ENCODE measurements around the gene COMP. TPM values are rescaled to one million over a fixed set of nuclear protein-coding genes. Genes with fewer than 3 reads are reported as not detected.
"Not testable (repeated sequence)": the region's sequence is repeated elsewhere in the genome, so short reads cannot be mapped to it uniquely, and the experiment has no call there.

Gene COMP
- total and polyA plus RNA-seq, 10 of the 15 experiments (the other 5 are each of a cell fraction or from before 2014, with no cell fraction given) = 0.17 TPM; not detected in 9

DNA sequence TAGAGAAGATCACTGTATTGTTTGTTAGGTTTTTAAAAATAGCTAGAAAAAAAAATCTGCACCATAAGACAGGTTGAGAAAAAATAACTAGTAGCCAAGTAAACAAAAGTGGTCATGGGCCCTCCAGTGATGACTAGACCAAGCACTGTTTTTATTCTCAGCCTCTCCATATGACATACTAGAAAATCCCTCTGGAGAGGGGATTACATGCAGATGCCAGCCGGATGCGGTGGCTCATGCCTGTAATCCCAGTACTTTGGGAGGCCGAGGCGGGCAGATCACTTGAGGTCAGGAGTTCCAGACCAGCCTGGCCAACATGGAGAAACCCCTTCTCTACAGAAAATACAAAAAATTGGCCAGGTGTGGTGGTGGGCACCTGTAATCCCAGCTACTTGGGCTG, 25.5 kb upstream of the COMP start:
- H3K9me3 ChIP-seq (replicated peaks; ENCODE audit: control insufficient read depth, insufficient read depth, low read length); H3K4me2 ChIP-seq (ENCODE audit: control insufficient read depth, insufficient read depth); H3K79me2 ChIP-seq (ENCODE audit: control insufficient read depth, insufficient read depth, low read length); H3K36me3 ChIP-seq (ENCODE audit: control insufficient read depth in 2 of 2, insufficient read depth in 2 of 2, low read length in 1 of 2); H3K9ac ChIP-seq (ENCODE audit: control insufficient read depth, insufficient read depth, low read length); H4K20me1 ChIP-seq (ENCODE audit: control insufficient read depth, insufficient read depth); H3K4me1 ChIP-seq (ENCODE audit: control insufficient read depth, insufficient read depth, low read length); H3K27me3 ChIP-seq (replicated peaks in 1 of 2; ENCODE audit: control insufficient read depth in 2 of 2, insufficient read depth in 2 of 2, low read length in 1 of 2); H2AFZ ChIP-seq (ENCODE audit: control insufficient read depth, low read depth, low read length); DNase-seq (ENCODE audit: low read depth, low spot score); ATAC-seq; H3K27ac ChIP-seq (ENCODE audit: control insufficient read depth, insufficient read depth); FAIRE-seq; RAD21 ChIA-PET (ENCODE audit: unreplicated experiment); BruUV-seq (replicated peaks); SMC1A ChIA-PET (ENCODE audit: uncharacterized antibody, unreplicated experiment); POLR2A ChIA-PET; intact Hi-C loops (cut with micrococcal nuclease; ENCODE audit: unreplicated experiment); H3K4me3 ChIP-seq; CTCF ChIA-PET; in situ Hi-C loops (cut with MboI): not testable (repeated sequence)
- WGBS (ENCODE audit: insufficient coverage, insufficient replicate concordance, low lambda C conversion rate, missing lambda C conversion rate) = 50% methylated on average over 4 of the region's 4 CpGs

DNA sequence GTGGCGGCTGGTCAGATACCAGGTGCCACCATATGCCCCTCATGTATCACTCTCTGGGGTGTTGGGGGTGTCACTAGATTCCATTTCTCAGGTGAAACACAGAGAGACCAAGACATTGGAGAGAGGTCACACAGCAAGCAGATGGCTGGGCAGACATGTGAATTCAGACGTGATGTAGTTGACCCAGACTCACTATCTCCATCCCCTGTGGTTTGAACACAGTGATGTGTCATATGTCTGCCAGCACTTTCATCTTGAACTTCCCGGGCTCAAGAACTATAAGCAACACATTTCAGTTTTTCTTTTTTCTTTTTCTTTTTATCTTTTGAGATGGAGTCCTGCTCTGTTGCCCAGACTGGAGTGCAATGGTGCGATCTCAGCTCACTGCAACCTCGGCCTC, 24.6 kb upstream of the COMP start:
- Histone ChIP-seq H3K4me1 (ENCODE audit: control insufficient read depth, insufficient read depth, low read length) (no peaks in the 10 kb centered on the region), H3K4me3 (no peak overlapping the region), H3K27ac (ENCODE audit: control insufficient read depth, insufficient read depth) (no peak overlapping the region), H4K20me1 (ENCODE audit: control insufficient read depth, insufficient read depth) (no peaks in the 10 kb centered on the region), H3K27me3 (replicated peaks in 1 of 2; ENCODE audit: control insufficient read depth in 2 of 2, insufficient read depth in 2 of 2, low read length in 1 of 2) (no peaks in the 10 kb centered on the region; a peak in 1 of 4 replicates), H3K4me2 (ENCODE audit: control insufficient read depth, insufficient read depth) (no peak overlapping the region), H3K9ac (ENCODE audit: control insufficient read depth, insufficient read depth, low read length) (no peak overlapping the region), H2AFZ (ENCODE audit: control insufficient read depth, low read depth, low read length) (no peak overlapping the region), H3K36me3 (ENCODE audit: control insufficient read depth in 2 of 2, insufficient read depth in 2 of 2, low read length in 1 of 2) (no peaks in the 10 kb centered on the region), H3K9me3 (replicated peaks; ENCODE audit: control insufficient read depth, insufficient read depth, low read length) (no peaks in the 10 kb centered on the region), H3K79me2 (ENCODE audit: control insufficient read depth, insufficient read depth, low read length) (no peaks in the 10 kb centered on the region)
- ChIA-PET SMC1A (ENCODE audit: uncharacterized antibody, unreplicated experiment) (no interaction called here), CTCF (no interaction called here), POLR2A (no interaction called here), RAD21 (ENCODE audit: unreplicated experiment) (no interaction called here)
- DNase-seq (ENCODE audit: low read depth, low spot score) (no peak), ATAC-seq (no peak), FAIRE-seq (no peak)
- intact Hi-C loops (cut with micrococcal nuclease; ENCODE audit: unreplicated experiment) = no loop called here
- in situ Hi-C loops (cut with MboI) = no loop called here
- 55% methylated on average over 5 of the region's 5 CpGs for WGBS (ENCODE audit: insufficient coverage, insufficient replicate concordance, low lambda C conversion rate, missing lambda C conversion rate)
- BruUV-seq (replicated peaks) = no TSS peak
- no peak for TF ChIP-seq POU2F2 (IDR thresholded peaks at IDR 0.05; ENCODE audit: borderline replicate concordance, low read depth, low read length)
- TF ChIP-seq KLF5 (IDR thresholded peaks at IDR 0.05; ENCODE audit: partially characterized antibody) = no peak
- no peak for TF ChIP-seq CEBPZ (IDR thresholded peaks at IDR 0.05; ENCODE audit: low read depth, low read length)
- no peak for TF ChIP-seq PBX3 (IDR thresholded peaks at IDR 0.05; ENCODE audit: insufficient replicate concordance, low read depth, low read length)
- no peak for TF ChIP-seq SMC3 (IDR thresholded peaks at IDR 0.05; ENCODE audit: borderline replicate concordance, low read length)
- TF ChIP-seq ZNF217 (IDR thresholded peaks at IDR 0.05) = no peak
- TF ChIP-seq, protein P1, sequence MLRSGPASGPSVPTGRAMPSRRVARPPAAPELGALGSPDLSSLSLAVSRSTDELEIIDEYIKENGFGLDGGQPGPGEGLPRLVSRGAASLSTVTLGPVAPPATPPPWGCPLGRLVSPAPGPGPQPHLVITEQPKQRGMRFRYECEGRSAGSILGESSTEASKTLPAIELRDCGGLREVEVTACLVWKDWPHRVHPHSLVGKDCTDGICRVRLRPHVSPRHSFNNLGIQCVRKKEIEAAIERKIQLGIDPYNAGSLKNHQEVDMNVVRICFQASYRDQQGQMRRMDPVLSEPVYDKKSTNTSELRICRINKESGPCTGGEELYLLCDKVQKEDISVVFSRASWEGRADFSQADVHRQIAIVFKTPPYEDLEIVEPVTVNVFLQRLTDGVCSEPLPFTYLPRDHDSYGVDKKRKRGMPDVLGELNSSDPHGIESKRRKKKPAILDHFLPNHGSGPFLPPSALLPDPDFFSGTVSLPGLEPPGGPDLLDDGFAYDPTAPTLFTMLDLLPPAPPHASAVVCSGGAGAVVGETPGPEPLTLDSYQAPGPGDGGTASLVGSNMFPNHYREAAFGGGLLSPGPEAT (IDR thresholded peaks at IDR 0.05; ENCODE audit: low read depth) = no peak
- no peak for TF ChIP-seq ZNF384 (IDR thresholded peaks at IDR 0.05; ENCODE audit: borderline replicate concordance, low read depth, low read length)
- no peak for TF ChIP-seq ZNF622 (IDR thresholded peaks at IDR 0.05)
- TF ChIP-seq KDM1A (IDR thresholded peaks at IDR 0.05; ENCODE audit: borderline replicate concordance) = no peak

All from GM12878 (cell line).